ENCODE measurements around the gene SPRYD3.
A peak's percentile ranks its signal among the peaks of the same experiment; 100 is the strongest.

Gene SPRYD3

GRCh38 chr12:53062011-53062961 is 16.9 kb downstream of the SPRYD3 start:
- no peak for DNase-seq (ENCODE audit: low read depth)

- DNase-seq (ENCODE audit: low read depth) = no peak
Observed at GRCh38 chr12:53061404-53062010, 17.7 kb downstream of the SPRYD3 start.

GRCh38 chr12:53060721-53061276 is 18.4 kb downstream of the SPRYD3 start:
- no peak for DNase-seq (ENCODE audit: low read depth)

- no peak for DNase-seq (ENCODE audit: low read depth)
Observed at GRCh38 chr12:53060064-53060720, 19.0 kb downstream of the SPRYD3 start.

- DNase-seq (ENCODE audit: low read depth) = no peak
Observed at GRCh38 chr12:53059434-53060063, 19.6 kb downstream of the SPRYD3 start.

- DNase-seq (ENCODE audit: low read depth) = no peak
Observed at GRCh38 chr12:53058674-53059433, 20.3 kb downstream of the SPRYD3 start.

- DNase-seq (ENCODE audit: low read depth) = no peak
Observed at GRCh38 chr12:53057816-53058500, 21.2 kb downstream of the SPRYD3 start.

- DNase-seq (ENCODE audit: low read depth) = no peak
Observed at GRCh38 chr12:53056901-53057300, 22.3 kb downstream of the SPRYD3 start.

- DNase-seq (ENCODE audit: low read depth) = no peak
Observed at GRCh38 chr12:53056296-53056695, 22.9 kb downstream of the SPRYD3 start.

- DNase-seq (ENCODE audit: low read depth) = no peak
Observed at GRCh38 chr12:53055471-53056266, 23.5 kb downstream of the SPRYD3 start.

- peak; percentile 82 for DNase-seq (ENCODE audit: low read depth)
Observed at GRCh38 chr12:53054112-53054878, 24.9 kb downstream of the SPRYD3 start.

GRCh38 chr12:53053218-53054111 is 25.7 kb downstream of the SPRYD3 start:
- no peak for DNase-seq (ENCODE audit: low read depth)

- DNase-seq (ENCODE audit: low read depth) = peak; percentile 88
Observed at GRCh38 chr12:53052419-53053217, 26.6 kb downstream of the SPRYD3 start.

GRCh38 chr12:53051881-53052412 is 27.2 kb downstream of the SPRYD3 start:
- no peak for DNase-seq (ENCODE audit: low read depth)

GRCh38 chr12:53051058-53051880 is 27.9 kb downstream of the SPRYD3 start:
- no peak for DNase-seq (ENCODE audit: low read depth)
